H54 (cell line): Measurements from ENCODE around the gene FLACC1.
"Not testable (repeated sequence)": the region's sequence is repeated elsewhere in the genome, so short reads cannot be mapped to it uniquely, and the experiment has no call there.

ENCODE experiments used
- DNase-seq: peaks from one replicate; pipeline ENCODE4 v3.0.0; 2011; ENCODE audit warnings: low spot score, mixed read lengths; ENCODE audit not compliant: insufficient read length
- FAIRE-seq: peaks from 3 replicates; lab custom pipeline; 2011; peaks lifted over from hg19 to GRCh38; lab: Jason Lieb, UNC
- POLR2A ChIP-seq: IDR thresholded peaks from 2 replicates; pipeline ENCODE4 v1.6.1; 2011; ENCODE audit warnings: low read depth, mild to moderate bottlenecking, low read length

FLACC1 gene

DNA sequence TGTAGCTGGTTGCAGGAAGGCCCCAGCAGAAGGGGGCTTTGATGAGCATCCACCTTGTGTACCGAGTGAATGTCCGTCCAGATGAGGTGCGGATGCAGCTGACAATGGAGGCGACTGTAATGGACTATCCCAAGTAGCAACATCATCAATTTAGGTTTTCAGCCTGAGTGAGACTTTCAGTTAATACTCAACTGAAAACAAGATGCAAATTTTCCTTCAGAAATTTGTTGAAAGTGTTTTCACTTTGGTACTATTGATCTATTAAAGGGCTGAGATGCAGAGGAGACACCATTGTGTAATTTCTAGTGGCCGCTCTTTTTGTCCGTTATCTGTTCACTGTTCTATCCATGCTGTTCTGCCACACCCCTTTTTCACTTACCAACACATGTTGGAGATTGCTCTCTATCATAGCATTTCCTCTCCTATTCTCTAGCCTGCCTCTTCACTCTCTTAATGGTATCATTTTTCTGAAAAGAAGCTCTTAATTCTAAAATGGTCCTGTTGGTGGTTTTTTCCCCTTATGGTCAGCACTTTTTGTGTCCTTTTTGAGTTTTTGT lies 108.8 kb downstream of the FLACC1 start:
- no peak for TF ChIP-seq POLR2A
- FAIRE-seq (no peak), DNase-seq (no peak)

DNA sequence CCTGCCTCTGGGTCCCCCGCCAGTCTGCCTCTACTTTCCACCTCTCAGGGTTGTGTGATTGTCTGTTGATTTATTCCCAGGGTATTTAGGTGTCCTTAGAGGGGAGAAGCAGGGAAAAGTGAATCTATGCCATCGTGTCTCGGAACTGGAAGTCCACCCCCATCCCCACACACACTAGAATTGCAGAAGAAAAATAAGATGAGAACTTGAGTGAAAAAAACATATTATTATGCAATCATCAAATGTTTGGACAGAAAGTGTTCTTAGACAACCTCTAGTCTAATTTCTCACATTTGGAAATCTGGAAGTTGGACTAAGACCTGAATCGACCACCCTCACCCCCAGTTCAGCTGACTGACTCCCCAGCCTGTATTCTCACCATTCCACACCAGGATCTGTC lies 110.9 kb downstream of the FLACC1 start:
- no peak for DNase-seq
- no peak for FAIRE-seq
- no peak for TF ChIP-seq POLR2A

DNA sequence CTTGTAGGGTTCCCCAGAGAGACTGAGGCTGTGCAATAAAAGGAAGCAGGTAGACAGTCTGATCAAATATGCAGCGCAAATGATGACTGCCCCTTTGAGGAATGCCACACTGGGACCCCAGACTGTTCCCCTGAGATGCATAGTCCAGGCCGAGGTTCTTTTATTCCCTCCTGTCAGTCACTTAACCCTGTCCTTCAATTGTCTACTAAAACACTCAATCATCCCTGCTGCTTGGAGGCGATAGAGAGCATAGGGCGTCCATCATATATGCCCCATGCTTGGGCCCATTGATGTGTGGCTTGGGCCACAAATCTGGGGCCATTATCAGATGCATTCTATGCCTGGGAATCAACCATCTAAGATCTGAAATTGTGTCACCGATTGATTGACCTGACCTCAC lies 112.3 kb downstream of the FLACC1 start:
- DNase-seq (no peak), FAIRE-seq (no peak)
- no peak for TF ChIP-seq POLR2A

DNA sequence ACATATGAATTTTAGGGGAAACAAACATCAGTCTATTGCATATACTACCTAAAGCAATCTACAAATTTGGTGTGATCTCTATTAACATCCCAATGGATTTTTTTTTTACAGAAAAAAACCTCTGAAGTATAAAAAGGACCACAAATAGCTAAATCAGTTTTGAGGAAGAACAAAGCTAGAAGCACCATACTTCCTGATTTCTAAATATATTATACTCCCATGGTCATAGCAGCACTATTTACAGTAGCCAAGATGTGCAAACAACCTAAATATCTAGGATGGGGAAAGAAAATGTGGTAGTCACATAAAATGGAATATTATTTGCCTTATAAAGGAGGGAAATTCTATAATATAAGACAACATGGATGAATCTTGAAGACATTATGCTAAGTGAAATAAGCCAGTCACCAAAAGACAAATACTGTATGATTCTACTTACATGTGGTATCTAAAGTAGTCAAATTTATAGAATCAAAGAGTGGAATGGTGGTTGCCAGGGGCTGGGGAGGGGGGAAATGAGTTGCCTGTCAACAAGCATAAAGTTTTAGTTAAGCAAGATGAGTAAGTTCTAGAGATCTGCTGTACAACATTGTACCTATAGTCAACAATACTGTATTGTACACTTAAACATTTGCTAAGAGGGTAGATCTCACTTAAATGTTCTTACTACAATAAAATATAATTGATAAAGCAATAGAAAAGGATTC lies 114.4 kb downstream of the FLACC1 start:
- FAIRE-seq (no peak), DNase-seq (no peak)
- no peak for TF ChIP-seq POLR2A

DNA sequence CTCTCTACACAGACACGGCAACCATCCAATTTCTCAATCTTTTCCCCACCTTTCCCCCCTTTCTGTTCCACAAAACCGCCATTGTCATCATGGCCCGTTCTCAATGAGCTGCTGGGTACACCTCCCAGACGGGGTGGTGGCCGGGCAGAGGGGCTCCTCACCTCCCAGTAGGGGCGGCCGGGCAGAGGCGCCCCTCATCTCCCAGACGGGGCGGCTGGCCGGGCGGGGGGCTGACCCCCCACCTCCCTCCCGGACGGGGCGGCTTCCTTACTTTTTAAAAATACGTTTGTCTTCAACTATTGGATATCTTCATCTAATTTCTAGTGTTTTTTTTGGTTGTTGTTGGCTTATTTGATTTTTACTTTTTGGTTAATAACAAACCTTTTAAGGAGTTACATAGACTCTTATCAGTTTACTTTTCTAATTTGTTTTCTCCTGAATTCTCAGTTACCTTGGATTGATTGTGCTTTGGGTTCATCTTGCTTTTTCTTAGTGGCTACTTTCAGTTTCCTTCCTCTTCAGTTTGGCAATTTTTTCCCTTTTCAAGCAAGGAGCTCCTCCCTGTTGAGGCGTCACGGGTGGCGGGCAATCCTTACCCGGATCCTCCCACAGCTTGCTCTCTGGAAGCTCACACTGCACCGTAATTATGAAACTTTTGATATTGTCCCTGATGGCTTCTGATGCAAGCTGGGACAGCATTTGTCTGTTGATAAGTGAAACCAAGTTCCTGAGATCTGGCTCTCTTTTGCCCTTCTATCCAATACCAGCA lies 117.8 kb downstream of the FLACC1 start:
- not testable (repeated sequence) for FAIRE-seq

More for the DNA sequence above, 117.8 kb downstream of the FLACC1 start:
- not testable (repeated sequence) for DNase-seq
